GM12892 (cell line): Measurements from ENCODE around the gene CHST11.

Source experiments
- POLR2A ChIP-seq: IDR thresholded peaks from 2 replicates; pipeline ENCODE4 v1.6.1; 2011; ENCODE audit warnings: low read depth, low read length, control low read depth
- TAF1 ChIP-seq: IDR thresholded peaks from 2 replicates; pipeline ENCODE4 v1.6.1; 2011; ENCODE audit warnings: low read depth, mild to moderate bottlenecking, control low read depth, low read length, borderline replicate concordance

DNA sequence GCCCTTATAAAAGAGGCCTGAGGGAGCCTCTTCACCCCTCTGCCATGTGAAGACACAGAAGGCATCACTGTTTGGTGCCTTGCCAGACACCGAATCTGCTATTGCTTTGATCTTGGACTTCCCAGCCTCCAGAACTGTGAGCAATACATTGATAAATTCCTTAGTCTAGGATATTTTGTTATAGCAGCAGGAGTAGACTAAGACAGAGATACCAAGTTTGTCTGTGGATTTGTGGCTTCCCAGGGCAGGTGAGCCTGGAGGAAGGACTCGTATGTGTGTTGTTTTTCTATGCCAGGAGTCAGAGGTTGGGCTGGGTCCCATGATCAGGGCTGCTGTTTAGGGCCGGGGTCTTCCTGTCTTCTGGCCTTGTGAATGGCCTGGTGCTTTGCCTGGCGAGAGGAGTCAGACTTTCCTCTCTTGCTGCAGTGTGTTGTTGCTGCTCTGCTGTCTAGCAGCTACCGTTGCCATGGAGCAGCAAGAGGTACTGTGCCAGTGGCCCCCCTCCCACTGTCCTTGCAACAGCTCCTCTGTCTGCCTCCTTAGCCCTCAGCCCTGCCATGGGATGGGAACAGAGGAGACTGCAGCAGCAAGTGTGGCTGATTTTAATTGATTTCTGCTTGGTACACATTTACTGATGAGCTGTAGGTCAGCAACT is 111.2 kb downstream of the CHST11 start:
- TF ChIP-seq TAF1: no peak
- TF ChIP-seq POLR2A: no peak
